ENCODE measurements around the gene KCTD1. TPM values are rescaled to one million over a fixed set of nuclear protein-coding genes. Genes with fewer than 3 reads are reported as not detected.

The KCTD1 gene
- total and polyA plus RNA-seq, 2 of the 8 experiments (the other 6 are each of a cell fraction or from before 2014, with no cell fraction given), result 7.7 to 14.0 TPM

- no peak overlapping the region for H2BK15ac ChIP-seq (ENCODE audit: low read length)
- no peak overlapping the region for H3K4me3 ChIP-seq (ENCODE audit: extremely low read depth in 1 of 4, insufficient read depth in 2 of 4, low read depth in 3 of 4, low read length in 4 of 4)
- H3K18ac ChIP-seq (ENCODE audit: extremely low read depth, low read length), result no peak overlapping the region
- no peaks in the 10 kb centered on the region; a peak in 1 of 4 replicates for H3K9me3 ChIP-seq (ENCODE audit: insufficient read depth in 2 of 2, low read depth in 1 of 2, low read length in 1 of 2)
- no peak overlapping the region for H2BK12ac ChIP-seq (ENCODE audit: low read depth, low read length)
- WGBS, 2 experiments (ENCODE audit: extremely low coverage in 1 of 2, insufficient coverage in 1 of 2, insufficient read length in 1 of 2, insufficient replicate concordance in 2 of 2, low coverage in 1 of 2, low lambda C conversion rate in 2 of 2, missing lambda C conversion rate in 1 of 2), result 85% methylated on average over 8 of the region's 8 CpGs; no CpG with 5 or more reads in 1 of the 2 experiments
- CTCF ChIA-PET (ENCODE audit: partially characterized antibody), result interaction anchor here (0.7 to 2.3 kb wide), 10 partner anchors 11 to 181 kb away, joined by 3 to 10 read pairs (median 4); no protein-coding TSS in a partner anchor
- no peak overlapping the region for H3K27ac ChIP-seq (ENCODE audit: low read depth, low read length)
- H3K27me3 ChIP-seq (replicated peaks in 1 of 4; ENCODE audit: control insufficient read depth in 3 of 4, extremely low read depth in 1 of 4, insufficient read depth in 3 of 4, low read length in 3 of 4), result no peaks in the 10 kb centered on the region
- no peaks in the 10 kb centered on the region for H3K79me1 ChIP-seq (ENCODE audit: low read depth, low read length)
- H4K20me1 ChIP-seq (replicated peaks in 1 of 2; ENCODE audit: control insufficient read depth in 1 of 2, insufficient read depth in 2 of 2, low read length in 2 of 2), result no peaks in the 10 kb centered on the region
- no peaks in the 10 kb centered on the region for H3K23me2 ChIP-seq (ENCODE audit: low read depth, low read length)
- H4K91ac ChIP-seq (replicated peaks; ENCODE audit: insufficient read length, low read length), result no peak overlapping the region
- no peak overlapping the region for H2BK20ac ChIP-seq (ENCODE audit: low read length)
- no peak overlapping the region for H2BK120ac ChIP-seq (replicated peaks; ENCODE audit: low read depth, low read length)
- H3K4ac ChIP-seq (replicated peaks; ENCODE audit: insufficient read length, low read depth, low read length), result no peak overlapping the region
- H4K8ac ChIP-seq (ENCODE audit: extremely low read depth, insufficient read depth, low read length), result no peak overlapping the region
- H3K4me1 ChIP-seq (replicated peaks in 1 of 4; ENCODE audit: control insufficient read depth in 3 of 4, insufficient read depth in 4 of 4, low read length in 3 of 4), result peaks cover 0 to 3% (median 0%) of the 10 kb centered on the region in 4 experiments; a peak in 2 of 7 replicates
- no peak overlapping the region for H3K23ac ChIP-seq (ENCODE audit: insufficient read length)
- H3K79me2 ChIP-seq (ENCODE audit: control insufficient read depth in 1 of 2, insufficient read depth in 2 of 2, low read length in 2 of 2), result no peaks in the 10 kb centered on the region
- no peak for DNase-seq (ENCODE audit: low read depth in 1 of 2, low spot score in 2 of 2)
- TF ChIP-seq GTF2F1 (IDR thresholded peaks at IDR 0.05; ENCODE audit: borderline replicate concordance, low read depth, low read length), result no peak
- POLR2A ChIA-PET (ENCODE audit: partially characterized antibody), result interaction anchor here (1.1 to 1.5 kb wide), 3 partner anchors 8 to 27 kb away, joined by 3 to 4 read pairs (median 3); no protein-coding TSS in a partner anchor
- no peak overlapping the region for H2BK5ac ChIP-seq (ENCODE audit: low read depth, low read length)
- no peak overlapping the region for H2AK5ac ChIP-seq (ENCODE audit: low read depth, low read length)
- no peak overlapping the region for H2AFZ ChIP-seq (ENCODE audit: low read length)
- no peak overlapping the region for H4K5ac ChIP-seq (ENCODE audit: insufficient read length, low read depth, low read length)
- H3K9ac ChIP-seq (replicated peaks in 1 of 4; ENCODE audit: extremely low read depth in 1 of 4, low read depth in 3 of 4, low read length in 3 of 4), result no peak overlapping the region
- no peak overlapping the region for H3K4me2 ChIP-seq (ENCODE audit: insufficient read depth in 1 of 2, low read depth in 2 of 2, low read length in 2 of 2)
- no peak for FAIRE-seq
- H3K36me3 ChIP-seq (ENCODE audit: control insufficient read depth in 2 of 4, insufficient read depth in 4 of 4, low read length in 3 of 4), result no peaks in the 10 kb centered on the region
- no peak overlapping the region for H3K56ac ChIP-seq (replicated peaks; ENCODE audit: insufficient read length, low read depth, low read length)
- H3K14ac ChIP-seq (ENCODE audit: insufficient read length), result no peak overlapping the region
These were observed 107.7 kb downstream of the KCTD1 start for GRCh38 chr18:26440644-26441043.

All from H1 (cell line).